Thymus (tissue), 11 donors: ENCODE data around the gene GAK. TPM values are rescaled to one million over a fixed set of nuclear protein-coding genes. Genes with fewer than 3 reads are reported as not detected.

Experiments used
- DNase-seq, 9 donors: peaks; one replicate each; pipeline ENCODE4 v3.0.0-alpha.2; 2013; ENCODE audit warnings: low spot score in 9 of 9, low read depth in 6 of 9, missing footprints in 1 of 9
- H3K27ac ChIP-seq, 2 donors: one replicate each; pipeline ENCODE4 v1.5.1; 2013; ENCODE audit warnings: control low read depth in 1 of 2, low read depth in 1 of 2, low read length in 1 of 2, mild to moderate bottlenecking in 1 of 2, moderate library complexity in 1 of 2
- H3K27me3 ChIP-seq, 2 donors: one replicate each; pipeline ENCODE4 v1.5.1; 2013; ENCODE audit warnings: low read length in 1 of 2; ENCODE audit not compliant: control insufficient read depth in 2 of 2, insufficient read depth in 1 of 2
- H3K36me3 ChIP-seq, 2 donors: one replicate each; pipeline ENCODE4 v1.5.1; 2013; ENCODE audit warnings: low read length in 1 of 2, mild to moderate bottlenecking in 1 of 2, moderate library complexity in 1 of 2; ENCODE audit not compliant: control insufficient read depth in 2 of 2, insufficient read depth in 2 of 2
- H3K4me1 ChIP-seq, 2 donors: one replicate each; pipeline ENCODE4 v1.5.1; 2013; ENCODE audit warnings: low read length in 2 of 2; ENCODE audit not compliant: control insufficient read depth in 2 of 2, insufficient read depth in 2 of 2
- H3K4me3 ChIP-seq, 2 donors: one replicate each; pipeline ENCODE4 v1.5.1; 2013; ENCODE audit warnings: low read length in 2 of 2, control low read depth in 1 of 2, mild to moderate bottlenecking in 1 of 2
- H3K9me3 ChIP-seq, 2 donors: one replicate each; pipeline ENCODE4 v1.5.1; 2013; ENCODE audit warnings: low read length in 1 of 2, mild to moderate bottlenecking in 1 of 2; ENCODE audit not compliant: control insufficient read depth in 2 of 2, insufficient read depth in 1 of 2
- WGBS: extraction: QIAGEN DNeasy Blood & Tissue Kit; methylation state at CpG from one replicate; pipeline ENCODE4 v1.1.7; 2013; 5-methylcytosine and 5-hydroxymethylcytosine counted together
- polyA plus RNA-seq: library from polyadenylated mRNA; stranded (reverse); fragments of 200-250 nt; gene quantifications from one replicate; pipeline ENCODE4 v1.2.3, GENCODE V29; 2013
- total RNA-seq: library from RNA; stranded (reverse); fragments of 120-200 nt; gene quantifications from one replicate; pipeline ENCODE4 v1.2.4, GENCODE V29; 2013
- donor health status: healthy.

Gene GAK
- total and polyA plus RNA-seq, 2 donors, result 47.5 to 230 TPM

DNA sequence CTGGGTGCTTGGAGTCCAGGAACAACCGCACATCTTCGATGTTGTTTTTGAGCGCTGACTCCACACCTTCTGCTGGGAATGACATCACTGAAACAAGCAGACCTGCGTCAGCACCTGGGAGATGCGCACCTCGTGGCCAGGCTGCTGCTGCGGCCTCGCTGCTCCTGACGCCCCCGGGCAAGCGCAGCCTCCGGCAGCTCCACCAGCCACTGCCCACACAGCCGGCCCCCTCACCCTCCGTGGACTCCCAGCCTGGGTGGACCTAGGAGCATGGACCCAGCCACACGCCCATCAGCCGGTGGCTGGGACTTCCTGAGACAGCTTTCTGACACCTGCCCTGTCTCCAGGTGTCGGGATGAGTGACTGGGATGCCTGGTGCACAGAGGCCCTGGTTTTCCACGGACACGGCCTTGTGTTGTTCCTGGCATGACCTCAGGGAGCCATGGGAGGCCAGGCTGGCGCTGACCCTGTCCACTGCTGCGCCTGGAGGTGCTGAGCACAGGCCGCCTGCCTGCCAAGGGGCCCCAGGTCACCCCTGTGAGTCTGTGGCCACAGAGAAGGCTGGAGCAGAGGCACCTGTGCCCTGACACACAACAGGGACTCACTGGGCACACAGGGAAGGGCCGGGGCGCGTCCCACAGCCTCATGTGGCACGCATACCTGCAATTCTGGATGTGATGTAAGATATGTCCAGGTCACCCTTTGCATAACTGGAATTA, 48.6 kb downstream of the GAK start:
- peaks cover 1 to 10% of the 10 kb centered on the region in 2 donors for H3K9me3 ChIP-seq
- no peak overlapping the region for H3K27ac ChIP-seq
- no peaks in the 10 kb centered on the region for H3K27me3 ChIP-seq
- H3K4me1 ChIP-seq, result peaks cover 11 to 28% of the 10 kb centered on the region in 2 donors
- WGBS, result 97% methylated on average over 26 of the region's 26 CpGs
- no peak for DNase-seq
- H3K36me3 ChIP-seq, result peaks cover 70 to 85% of the 10 kb centered on the region in 2 donors
- H3K4me3 ChIP-seq, result no peak overlapping the region

DNA sequence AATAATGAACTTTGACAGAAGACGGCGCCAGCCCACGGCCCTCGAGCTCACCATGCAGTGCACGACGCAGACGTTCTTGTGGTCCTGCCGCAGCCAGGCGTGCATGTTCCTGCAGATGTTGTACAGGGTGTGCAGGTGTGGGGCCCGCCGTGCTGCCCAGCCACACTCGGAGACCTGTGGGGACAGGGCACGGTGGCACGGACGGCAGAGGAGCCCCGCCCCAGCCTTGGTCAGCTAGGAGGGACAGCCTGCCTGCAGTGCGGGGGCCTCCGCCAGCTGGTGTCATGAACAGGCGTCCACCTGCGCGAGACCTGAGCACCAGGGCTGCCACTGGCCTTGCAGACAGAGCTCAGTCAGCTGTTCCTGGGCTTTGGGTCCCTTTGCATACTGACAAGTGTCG, 49.5 kb downstream of the GAK start:
- H3K4me1 ChIP-seq, result peaks cover 12 to 30% of the 10 kb centered on the region in 2 donors
- DNase-seq, result no peak

DNA sequence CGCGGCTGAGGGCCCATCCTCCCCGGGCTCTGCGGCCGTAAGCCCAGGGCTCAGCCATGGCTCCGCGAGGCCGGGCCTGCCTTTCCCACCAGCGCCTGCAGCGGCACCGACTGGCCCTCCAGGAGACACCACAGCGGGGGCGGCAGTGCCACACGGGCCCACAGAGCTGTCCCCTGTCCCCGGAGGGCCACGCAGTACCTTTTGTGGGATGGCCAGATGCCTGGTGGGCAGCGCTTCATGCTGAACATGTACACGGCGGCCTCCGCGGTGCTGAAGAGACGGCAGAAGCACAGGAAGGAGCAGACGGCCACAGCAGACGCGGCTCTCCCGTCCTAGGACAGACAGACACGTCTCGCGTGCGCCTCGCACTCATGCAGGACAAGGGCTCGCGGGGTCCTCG, 50.4 kb downstream of the GAK start:
- Histone ChIP-seq H3K4me3 (no peak overlapping the region), H3K9me3 (no peaks in the 10 kb centered on the region), H3K27ac (no peak overlapping the region), H3K4me1 (peaks cover 12 to 30% of the 10 kb centered on the region in 2 donors), H3K27me3 (no peaks in the 10 kb centered on the region), H3K36me3 (peaks cover 67 to 78% of the 10 kb centered on the region in 2 donors)
- no peak for DNase-seq
- WGBS, result 95% methylated on average over 34 of the region's 34 CpGs

More for the DNA sequence above, 49.5 kb downstream of the GAK start:
- Histone ChIP-seq H3K36me3 (peaks cover 64 to 78% of the 10 kb centered on the region in 2 donors), H3K4me3 (no peak overlapping the region), H3K27me3 (no peaks in the 10 kb centered on the region), H3K9me3 (peaks cover 0 to 4% of the 10 kb centered on the region in 2 donors), H3K27ac (no peak overlapping the region)
- WGBS, result 98% methylated on average over 22 of the region's 22 CpGs

DNA sequence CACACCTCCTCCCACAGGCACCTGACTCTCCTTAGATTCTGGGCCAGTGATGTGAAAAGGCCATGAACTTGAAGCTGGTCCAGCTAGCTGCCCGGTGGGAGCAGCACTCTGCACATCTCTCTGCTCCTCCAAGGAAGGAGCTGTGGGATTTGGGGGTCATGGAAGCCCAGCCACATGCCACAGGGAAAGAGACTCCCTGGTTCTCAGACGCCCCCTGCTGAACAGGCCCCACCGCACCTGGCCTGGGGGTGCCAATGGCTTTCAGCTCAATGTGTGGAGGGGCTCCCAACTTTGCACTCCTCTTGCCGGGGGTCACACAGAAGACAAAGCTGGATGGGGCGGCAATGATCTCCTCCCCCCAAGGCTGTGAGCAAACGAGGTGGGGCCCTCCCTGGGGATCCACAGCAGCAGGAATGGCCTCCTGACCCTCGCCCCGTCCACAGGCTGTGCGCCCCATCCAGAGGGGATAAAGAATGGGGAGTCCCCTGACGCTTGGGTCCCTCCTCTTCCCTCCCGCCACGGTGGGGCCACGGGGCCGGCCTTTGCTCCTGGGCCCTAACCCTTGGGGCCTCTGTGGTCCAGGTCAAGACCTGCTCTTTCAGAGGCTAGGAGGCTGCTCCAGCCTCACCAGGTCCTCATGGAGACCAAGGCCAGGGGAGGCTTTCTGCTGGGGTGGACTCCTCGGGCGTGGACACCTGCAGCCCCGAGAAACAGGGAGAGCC, 51.3 kb downstream of the GAK start:
- Histone ChIP-seq H3K4me1 (peaks cover 12 to 26% of the 10 kb centered on the region in 2 donors), H3K27ac (no peak overlapping the region), H3K9me3 (no peaks in the 10 kb centered on the region), H3K4me3 (no peak overlapping the region), H3K27me3 (no peaks in the 10 kb centered on the region), H3K36me3 (peaks cover 67 to 78% of the 10 kb centered on the region in 2 donors)
- 98% methylated on average over 17 of the region's 17 CpGs for WGBS
- no peak for DNase-seq

DNA sequence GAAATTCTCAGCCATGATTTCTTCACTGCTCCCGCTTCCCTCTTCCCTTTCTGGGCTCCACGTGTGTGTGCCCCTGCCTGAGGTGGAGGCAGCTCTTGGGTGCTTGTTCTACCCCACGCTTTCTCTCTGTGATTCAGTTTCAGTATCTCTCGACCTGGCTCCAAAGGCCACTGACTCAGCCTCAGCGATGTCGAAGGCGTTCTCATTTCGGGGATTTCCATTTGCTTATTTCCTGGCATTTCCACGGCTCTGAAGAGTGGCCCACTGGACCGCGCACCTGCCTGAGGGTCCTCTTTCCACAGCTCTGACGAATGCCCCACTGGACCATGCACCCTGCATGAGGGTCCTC, 52.4 kb downstream of the GAK start:
- no peaks in the 10 kb centered on the region for H3K9me3 ChIP-seq
- H3K27me3 ChIP-seq, result no peaks in the 10 kb centered on the region
- peak overlapping the region; percentile 79 for H3K27ac ChIP-seq
- WGBS, result 88% methylated on average over 12 of the region's 12 CpGs
- no peak for DNase-seq
- H3K36me3 ChIP-seq, result peaks cover 67 to 81% of the 10 kb centered on the region in 2 donors
- H3K4me1 ChIP-seq, result peaks cover 12 to 20% of the 10 kb centered on the region in 2 donors
- H3K4me3 ChIP-seq, result no peak overlapping the region

DNA sequence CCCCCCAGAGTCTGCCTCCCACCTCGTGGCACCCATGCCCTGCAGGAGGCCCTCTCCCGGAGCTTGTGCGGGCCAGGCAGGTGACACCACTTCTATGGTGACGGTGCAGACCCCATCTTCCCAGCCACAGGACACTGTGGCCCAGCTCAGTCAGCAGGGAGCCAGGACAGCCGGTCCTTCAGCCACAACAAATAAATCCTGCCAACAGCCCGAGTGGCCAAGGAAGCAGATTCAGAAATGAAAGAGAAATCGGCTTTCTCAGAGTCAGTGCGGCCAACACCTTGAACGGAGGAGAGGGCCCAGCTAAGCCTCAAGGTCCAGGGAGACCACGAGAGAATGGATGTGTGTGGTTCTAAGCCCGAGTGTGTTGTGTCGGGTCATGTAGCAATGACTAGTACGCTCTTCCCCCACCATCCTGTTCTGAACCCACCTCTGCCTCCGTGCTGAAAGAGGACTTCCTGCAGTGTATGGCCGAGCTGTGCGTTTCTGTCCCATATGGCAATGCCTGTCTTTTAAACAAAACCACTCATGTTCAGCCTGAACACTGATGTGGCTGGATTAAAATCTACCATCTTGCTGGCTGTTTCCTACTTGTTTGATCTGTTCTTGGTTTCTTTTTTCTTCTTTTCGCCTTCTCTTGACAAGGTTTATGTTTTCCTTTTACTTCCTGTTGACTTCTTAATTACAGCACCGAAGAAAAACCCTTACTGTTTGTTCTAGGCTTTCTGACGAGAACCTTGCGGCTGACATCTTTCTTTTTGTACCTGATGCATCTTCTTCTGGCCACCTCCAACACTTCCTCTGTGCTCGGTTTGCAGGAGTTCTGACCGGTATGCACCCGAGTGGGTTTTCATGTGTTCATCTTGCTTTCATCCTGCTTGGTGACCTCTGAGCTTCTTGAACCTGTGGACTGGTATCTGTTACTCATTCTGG, 53.1 kb downstream of the GAK start:
- DNase-seq, result peak; percentile 13 to 72 (median 31)
- peaks cover 70 to 79% of the 10 kb centered on the region in 2 donors for H3K36me3 ChIP-seq
- H3K4me1 ChIP-seq, result peaks cover 12 to 18% of the 10 kb centered on the region in 2 donors
- no peaks in the 10 kb centered on the region for H3K9me3 ChIP-seq
- H3K4me3 ChIP-seq, result no peak overlapping the region
- H3K27ac ChIP-seq, result peak overlapping the region; percentile 79
- H3K27me3 ChIP-seq, result no peaks in the 10 kb centered on the region
- 77% methylated on average over 23 of the region's 23 CpGs for whole genome bisulfite sequencing

DNA sequence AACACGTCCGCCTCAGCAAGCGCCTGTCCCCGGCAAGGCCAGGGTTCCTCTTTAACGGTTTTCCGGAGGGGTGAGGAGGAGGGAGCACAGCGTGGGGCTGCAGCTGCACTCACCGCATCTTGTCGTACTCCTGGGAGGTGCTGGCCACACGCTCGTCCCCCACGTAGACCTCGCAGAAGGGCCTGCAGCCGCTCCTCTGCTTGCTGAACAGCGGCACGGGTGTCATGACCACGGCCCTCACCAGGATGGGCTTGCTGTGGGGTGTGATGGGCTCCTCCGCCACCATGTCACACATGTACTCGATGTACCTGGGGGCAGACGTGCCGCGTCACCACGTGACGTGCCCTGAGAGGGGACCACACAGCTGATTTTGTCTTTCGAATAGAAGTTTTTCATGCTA, 54.6 kb downstream of the GAK start:
- no peaks in the 10 kb centered on the region for H3K9me3 ChIP-seq
- no peak for DNase-seq
- 92% methylated on average over 25 of the region's 25 CpGs for WGBS

DNA sequence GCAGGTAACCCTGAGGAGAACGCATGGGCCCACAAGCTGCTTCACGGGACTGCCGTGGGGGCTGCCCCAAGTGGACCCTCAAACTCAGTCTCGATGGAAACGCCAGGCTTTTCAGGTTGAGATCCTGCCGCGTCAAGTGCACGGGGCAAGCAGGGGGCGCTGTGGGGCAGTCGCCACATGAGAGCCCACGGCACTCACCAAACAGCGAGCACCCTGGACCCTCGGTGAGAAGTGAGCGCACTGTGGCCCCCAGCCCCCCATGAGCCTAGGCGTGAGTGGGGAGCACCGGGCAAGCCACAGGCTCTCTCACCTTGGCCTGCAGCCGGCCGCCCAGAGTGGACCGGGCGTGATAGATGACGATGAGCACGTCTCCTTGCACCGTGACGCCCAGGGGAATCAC, 55.3 kb downstream of the GAK start:
- H3K4me1 ChIP-seq, result peaks cover 12 to 18% of the 10 kb centered on the region in 2 donors
- peaks cover 74 to 77% of the 10 kb centered on the region in 2 donors for H3K36me3 ChIP-seq
- H3K27ac ChIP-seq, result no peak overlapping the region
- H3K27me3 ChIP-seq, result no peaks in the 10 kb centered on the region
- H3K9me3 ChIP-seq, result no peaks in the 10 kb centered on the region
- DNase-seq, result no peak
- WGBS, result 98% methylated on average over 24 of the region's 24 CpGs
- no peak overlapping the region for H3K4me3 ChIP-seq

More for the DNA sequence above, 54.6 kb downstream of the GAK start:
- Histone ChIP-seq H3K4me1 (peaks cover 12 to 18% of the 10 kb centered on the region in 2 donors), H3K27ac (no peak overlapping the region), H3K4me3 (no peak overlapping the region), H3K27me3 (no peaks in the 10 kb centered on the region), H3K36me3 (peaks cover 75 to 77% of the 10 kb centered on the region in 2 donors)
